ENCODE data around the gene STOML1. TPM values are rescaled to one million over a fixed set of nuclear protein-coding genes. Genes with fewer than 3 reads are reported as not detected.
"Not testable (repeated sequence)": the region's sequence is repeated elsewhere in the genome, so short reads cannot be mapped to it uniquely, and the experiment has no call there.

The STOML1 gene
- total and polyA plus RNA-seq, 2 experiments from 2014 or later: 14.2 to 21.0 TPM

DNA sequence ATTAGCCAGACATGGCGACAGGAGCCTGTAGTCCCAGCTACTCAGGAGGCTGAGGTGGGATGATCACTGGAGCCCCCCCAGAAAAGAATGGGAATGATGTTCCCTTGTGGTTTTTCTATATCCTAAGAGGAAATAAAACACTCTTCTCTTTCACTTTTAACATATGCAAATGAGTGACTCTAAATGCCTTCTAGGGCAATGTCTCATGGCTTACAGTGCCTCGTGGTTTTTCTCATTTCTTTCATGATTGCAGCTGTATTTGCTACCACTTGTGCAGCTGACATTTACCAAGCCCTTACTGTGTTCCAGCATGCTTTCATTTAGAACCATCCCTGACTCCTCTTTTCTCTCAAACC, 26.4 kb downstream of the STOML1 start:
- Histone ChIP-seq H3K9me2 (replicated peaks; ENCODE audit: insufficient read depth) (no peaks in the 10 kb centered on the region), H3K27me3 (no peaks in the 10 kb centered on the region), H3K4me3 (no peak overlapping the region), H4K20me1 (ENCODE audit: insufficient read depth, poor library complexity, severe bottlenecking) (no peaks in the 10 kb centered on the region), H3K27ac (no peak overlapping the region), H3K4me1 (ENCODE audit: insufficient read depth) (peaks cover 4% of the 10 kb centered on the region), H3K79me2 (no peaks in the 10 kb centered on the region), H2AFZ (no peak overlapping the region), H3K36me3 (replicated peaks; ENCODE audit: insufficient read depth, low read depth) (no peaks in the 10 kb centered on the region), H3K4me2 (no peak overlapping the region), H3K9me3 (ENCODE audit: low read depth) (no peaks in the 10 kb centered on the region)
- TF ChIP-seq EZH2phosphoT487 (IDR thresholded peaks at IDR 0.05; ENCODE audit: low read depth, severe bottlenecking, unreplicated experiment) (no peak), EZH2 (IDR thresholded peaks at IDR 0.05; ENCODE audit: borderline replicate concordance) (no peak)
- TF ChIP-seq, protein P1, sequence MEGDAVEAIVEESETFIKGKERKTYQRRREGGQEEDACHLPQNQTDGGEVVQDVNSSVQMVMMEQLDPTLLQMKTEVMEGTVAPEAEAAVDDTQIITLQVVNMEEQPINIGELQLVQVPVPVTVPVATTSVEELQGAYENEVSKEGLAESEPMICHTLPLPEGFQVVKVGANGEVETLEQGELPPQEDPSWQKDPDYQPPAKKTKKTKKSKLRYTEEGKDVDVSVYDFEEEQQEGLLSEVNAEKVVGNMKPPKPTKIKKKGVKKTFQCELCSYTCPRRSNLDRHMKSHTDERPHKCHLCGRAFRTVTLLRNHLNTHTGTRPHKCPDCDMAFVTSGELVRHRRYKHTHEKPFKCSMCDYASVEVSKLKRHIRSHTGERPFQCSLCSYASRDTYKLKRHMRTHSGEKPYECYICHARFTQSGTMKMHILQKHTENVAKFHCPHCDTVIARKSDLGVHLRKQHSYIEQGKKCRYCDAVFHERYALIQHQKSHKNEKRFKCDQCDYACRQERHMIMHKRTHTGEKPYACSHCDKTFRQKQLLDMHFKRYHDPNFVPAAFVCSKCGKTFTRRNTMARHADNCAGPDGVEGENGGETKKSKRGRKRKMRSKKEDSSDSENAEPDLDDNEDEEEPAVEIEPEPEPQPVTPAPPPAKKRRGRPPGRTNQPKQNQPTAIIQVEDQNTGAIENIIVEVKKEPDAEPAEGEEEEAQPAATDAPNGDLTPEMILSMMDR (IDR thresholded peaks at IDR 0.05; ENCODE audit: poor library complexity): no peak
- no peak for DNase-seq (ENCODE audit: low spot score)
- WGBS (ENCODE audit: low lambda C conversion rate, missing lambda C conversion rate): 50% methylated on average over 2 of the region's 2 CpGs

DNA sequence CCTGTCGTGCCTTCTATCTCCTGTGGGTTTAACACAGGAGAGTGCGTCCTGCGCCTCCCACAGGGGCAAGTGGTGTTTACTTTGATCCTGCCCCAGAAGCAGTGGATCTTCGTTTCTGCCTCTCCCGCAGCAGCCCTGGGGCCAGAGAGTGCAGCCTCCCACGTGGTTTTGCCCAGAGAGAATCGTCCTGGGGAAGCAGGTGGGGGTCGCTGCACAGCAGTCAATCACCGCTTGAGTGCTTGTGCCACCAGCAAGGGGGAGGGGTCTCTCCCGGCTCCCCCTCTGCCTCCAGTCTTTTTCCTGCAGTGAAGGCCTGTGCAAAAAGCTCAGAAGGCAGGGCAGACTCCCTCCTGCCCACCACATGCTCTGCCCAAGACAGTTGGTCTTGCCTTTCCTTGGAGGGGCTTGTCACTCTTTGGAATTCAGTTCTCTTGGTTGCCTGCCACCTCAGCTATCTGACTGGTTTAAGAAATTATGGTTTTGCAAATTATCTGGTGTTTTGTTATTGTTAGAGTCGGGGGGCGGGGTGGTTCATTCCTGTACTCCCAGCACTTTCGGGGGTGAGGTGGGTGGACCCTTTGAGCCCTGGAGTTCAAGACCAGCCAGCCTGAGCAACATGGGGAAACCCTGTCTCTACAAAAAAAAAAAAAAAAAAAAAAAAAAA, 26.9 kb downstream of the STOML1 start:
- no peak for TF ChIP-seq EZH2phosphoT487 (IDR thresholded peaks at IDR 0.05; ENCODE audit: low read depth, severe bottlenecking, unreplicated experiment)
- TF ChIP-seq, protein P1 (IDR thresholded peaks at IDR 0.05; ENCODE audit: poor library complexity): no peak
- TF ChIP-seq EZH2 (IDR thresholded peaks at IDR 0.05; ENCODE audit: borderline replicate concordance): no peak
- 33% methylated on average over 13 of the region's 13 CpGs for WGBS (ENCODE audit: low lambda C conversion rate, missing lambda C conversion rate)
- Histone ChIP-seq H3K4me2 (no peak overlapping the region), H3K27ac (no peak overlapping the region), H4K20me1 (ENCODE audit: insufficient read depth, poor library complexity, severe bottlenecking) (no peaks in the 10 kb centered on the region), H3K9me2 (replicated peaks; ENCODE audit: insufficient read depth) (no peaks in the 10 kb centered on the region), H3K79me2 (no peaks in the 10 kb centered on the region), H3K27me3 (no peaks in the 10 kb centered on the region), H2AFZ (no peak overlapping the region), H3K36me3 (replicated peaks; ENCODE audit: insufficient read depth, low read depth) (no peaks in the 10 kb centered on the region), H3K9me3 (ENCODE audit: low read depth) (no peaks in the 10 kb centered on the region), H3K4me3 (no peak overlapping the region), H3K4me1 (ENCODE audit: insufficient read depth) (peaks cover 4% of the 10 kb centered on the region)
- no peak for DNase-seq (ENCODE audit: low spot score)

DNA sequence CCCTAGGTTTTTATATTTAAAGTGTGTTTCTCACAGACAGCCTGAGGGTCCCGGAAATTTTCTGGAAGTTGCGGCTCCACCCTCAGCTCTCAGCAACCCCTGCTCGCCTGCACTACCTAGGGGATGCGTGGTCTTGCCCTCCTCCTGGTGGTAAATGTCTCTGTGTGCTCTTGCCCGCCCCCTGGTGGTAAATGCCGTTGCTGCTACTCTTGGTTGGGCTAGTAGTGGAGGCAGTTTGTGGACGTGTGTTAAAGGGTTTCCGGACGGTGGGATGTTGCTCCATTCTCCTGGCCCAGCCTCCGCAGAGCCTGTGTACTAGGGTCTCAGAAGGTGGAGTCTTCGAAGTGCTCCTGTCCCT, 27.4 kb downstream of the STOML1 start:
- DNase-seq (ENCODE audit: low spot score): peak; percentile 80
- Histone ChIP-seq H3K4me3 (no peak overlapping the region), H3K36me3 (replicated peaks; ENCODE audit: insufficient read depth, low read depth) (no peaks in the 10 kb centered on the region), H3K9me3 (ENCODE audit: low read depth) (no peaks in the 10 kb centered on the region), H2AFZ (no peak overlapping the region), H3K27me3 (no peaks in the 10 kb centered on the region), H3K4me2 (no peak overlapping the region), H3K9me2 (replicated peaks; ENCODE audit: insufficient read depth) (no peaks in the 10 kb centered on the region), H3K79me2 (no peaks in the 10 kb centered on the region), H3K27ac (no peak overlapping the region), H3K4me1 (ENCODE audit: insufficient read depth) (peaks cover 4% of the 10 kb centered on the region), H4K20me1 (ENCODE audit: insufficient read depth, poor library complexity, severe bottlenecking) (no peaks in the 10 kb centered on the region)
- no peak for TF ChIP-seq EZH2 (IDR thresholded peaks at IDR 0.05; ENCODE audit: borderline replicate concordance)
- TF ChIP-seq, protein P1 (IDR thresholded peaks at IDR 0.05; ENCODE audit: poor library complexity): peak; percentile 86
- 19% methylated on average over 11 of the region's 11 CpGs for WGBS (ENCODE audit: low lambda C conversion rate, missing lambda C conversion rate)

DNA sequence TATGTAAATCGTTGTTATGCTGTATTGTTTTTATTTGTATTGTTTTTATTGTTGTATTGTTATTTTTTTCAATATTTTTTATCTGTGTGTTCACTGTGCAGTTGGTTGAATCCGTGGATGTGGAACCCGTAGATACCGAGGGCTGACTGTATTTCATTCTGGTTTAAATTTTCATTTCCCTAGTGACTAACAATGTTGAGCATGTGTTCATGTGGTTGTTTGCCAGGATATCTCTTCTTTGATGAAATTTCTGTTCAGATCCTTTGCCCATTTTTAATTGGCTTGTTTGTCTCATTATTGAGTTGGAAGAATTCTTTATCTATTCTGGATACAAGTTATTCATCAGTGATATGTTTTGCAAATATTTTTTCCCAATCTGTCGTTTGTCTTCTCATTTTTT, 29.7 kb downstream of the STOML1 start:
- Histone ChIP-seq H4K20me1 (ENCODE audit: insufficient read depth, poor library complexity, severe bottlenecking) (no peaks in the 10 kb centered on the region), H3K4me3 (no peak overlapping the region), H3K4me2 (no peak overlapping the region), H3K4me1 (ENCODE audit: insufficient read depth) (peaks cover 4% of the 10 kb centered on the region), H3K27me3 (no peaks in the 10 kb centered on the region), H3K9me2 (replicated peaks; ENCODE audit: insufficient read depth) (no peaks in the 10 kb centered on the region), H3K9me3 (ENCODE audit: low read depth) (no peaks in the 10 kb centered on the region), H3K79me2 (no peaks in the 10 kb centered on the region), H3K27ac (no peak overlapping the region), H3K36me3 (replicated peaks; ENCODE audit: insufficient read depth, low read depth) (no peaks in the 10 kb centered on the region), H2AFZ (no peak overlapping the region)
- TF ChIP-seq, protein P1 (IDR thresholded peaks at IDR 0.05; ENCODE audit: poor library complexity): no peak
- no peak for DNase-seq (ENCODE audit: low spot score)
- 69% methylated on average over 5 of the region's 5 CpGs for WGBS (ENCODE audit: low lambda C conversion rate, missing lambda C conversion rate)

DNA sequence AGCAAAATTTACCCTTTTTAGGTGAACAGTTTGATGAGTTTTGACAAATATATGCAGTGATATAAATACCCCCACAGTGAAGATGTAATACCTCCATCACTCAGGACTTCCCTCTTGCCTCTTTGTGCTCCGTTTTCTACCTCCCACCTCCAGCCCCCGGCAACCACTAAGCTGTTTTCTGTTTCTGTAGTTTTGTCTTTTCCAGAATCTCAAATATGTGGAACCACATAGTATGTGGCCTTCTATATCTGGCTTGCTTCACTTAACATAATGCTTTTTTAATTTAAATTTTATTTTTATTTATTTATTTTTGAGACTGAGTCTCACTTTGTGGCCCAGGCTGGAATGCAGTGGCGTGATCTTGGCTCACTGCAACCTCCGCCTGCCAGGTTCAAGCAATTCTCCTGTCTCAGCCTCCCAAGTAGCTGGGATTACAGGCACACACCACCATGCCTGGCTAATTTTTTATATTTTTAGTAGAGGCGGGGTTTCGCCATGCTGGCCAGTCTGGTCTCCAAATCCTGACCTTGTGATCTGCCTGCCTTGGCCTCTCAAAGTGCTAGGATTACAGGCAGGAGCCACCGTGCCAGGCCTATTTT, 31.5 kb downstream of the STOML1 start:
- 91% methylated on average over 7 of the region's 7 CpGs for WGBS (ENCODE audit: low lambda C conversion rate, missing lambda C conversion rate)
- not testable (repeated sequence) for H2AFZ ChIP-seq; H3K4me2 ChIP-seq; H3K4me1 ChIP-seq (ENCODE audit: insufficient read depth); H3K27me3 ChIP-seq; H3K9me3 ChIP-seq (ENCODE audit: low read depth); H3K79me2 ChIP-seq; H3K36me3 ChIP-seq (replicated peaks; ENCODE audit: insufficient read depth, low read depth); H3K4me3 ChIP-seq; H4K20me1 ChIP-seq (ENCODE audit: insufficient read depth, poor library complexity, severe bottlenecking); H3K9me2 ChIP-seq (replicated peaks; ENCODE audit: insufficient read depth); DNase-seq (ENCODE audit: low spot score); H3K27ac ChIP-seq
